H9 (cell line): ENCODE measurements around the gene RASA2. TPM values are rescaled to one million over a fixed set of nuclear protein-coding genes. Genes with fewer than 3 reads are reported as not detected.

Experiments used
- DNase-seq: peaks from one replicate; pipeline ENCODE4 v3.0.0-alpha.2; 2017
- H2AFZ ChIP-seq: one replicate; pipeline ENCODE4 v1.6.1; 2013; ENCODE audit warnings: mild to moderate bottlenecking, low read length, control low read depth, moderate library complexity
- H2AK5ac ChIP-seq: 2 replicates; pipeline ENCODE4 v1.6.1; 2013; ENCODE audit warnings: low read length, control low read depth, mixed read lengths; ENCODE audit not compliant: insufficient read length
- H2BK120ac ChIP-seq: one replicate; pipeline ENCODE4 v1.6.1; 2013; ENCODE audit warnings: low read depth, mild to moderate bottlenecking, low read length, control low read depth, inconsistent platforms; ENCODE audit not compliant: poor library complexity, severe bottlenecking
- H2BK12ac ChIP-seq: 2 replicates; pipeline ENCODE4 v1.6.1; 2013; ENCODE audit warnings: low read length, control low read depth, mixed read lengths, low read depth; ENCODE audit not compliant: insufficient read length
- H2BK15ac ChIP-seq: 2 replicates; pipeline ENCODE4 v1.6.1; 2013; ENCODE audit warnings: low read depth, low read length, control low read depth
- H2BK20ac ChIP-seq: one replicate; pipeline ENCODE4 v1.6.1; 2013; ENCODE audit warnings: low read depth, mild to moderate bottlenecking, low read length, control low read depth, inconsistent platforms; ENCODE audit not compliant: poor library complexity, severe bottlenecking
- H2BK5ac ChIP-seq: 2 replicates; pipeline ENCODE4 v1.6.1; 2013; ENCODE audit warnings: low read length, control low read depth, mixed read lengths; ENCODE audit not compliant: insufficient read length
- H3K14ac ChIP-seq: 2 replicates; pipeline ENCODE4 v1.6.1; 2013; ENCODE audit warnings: low read length, control low read depth; ENCODE audit not compliant: insufficient read depth
- H3K18ac ChIP-seq: 2 replicates; pipeline ENCODE4 v1.6.1; 2013; ENCODE audit warnings: low read depth, mild to moderate bottlenecking, mixed read lengths, low read length, control low read depth; ENCODE audit not compliant: insufficient read length
- H3K23ac ChIP-seq: 2 replicates; pipeline ENCODE4 v1.6.1; 2013; ENCODE audit warnings: low read length, control low read depth, mixed read lengths, low read depth; ENCODE audit not compliant: insufficient read length
- H3K23me2 ChIP-seq: 2 replicates; pipeline ENCODE4 v1.6.1; 2013; ENCODE audit warnings: low read depth, mild to moderate bottlenecking, mixed read lengths, low read length, control low read depth; ENCODE audit not compliant: insufficient read length, poor library complexity, severe bottlenecking
- H3K27ac ChIP-seq: 2 replicates; pipeline ENCODE4 v1.5.1; 2013; ENCODE audit warnings: low read length, control low read depth, mixed read lengths, low read depth; ENCODE audit not compliant: insufficient read length
- H3K27me3 ChIP-seq: 2 replicates; pipeline ENCODE4 v1.6.1; 2013; ENCODE audit warnings: low read length, control low read depth, inconsistent platforms; ENCODE audit not compliant: insufficient read depth
- H3K4ac ChIP-seq: 2 replicates; pipeline ENCODE4 v1.6.1; 2013; ENCODE audit warnings: low read depth, mild to moderate bottlenecking, control low read depth, inconsistent platforms, low read length, moderate library complexity
- H3K4me1 ChIP-seq: 2 replicates; pipeline ENCODE4 v1.6.1; 2013; ENCODE audit warnings: low read length, control low read depth, inconsistent platforms; ENCODE audit not compliant: insufficient read depth
- H3K4me2 ChIP-seq: 2 replicates; pipeline ENCODE4 v1.6.1; 2013; ENCODE audit warnings: low read length, control low read depth, mixed read lengths; ENCODE audit not compliant: insufficient read length, insufficient read depth
- H3K56ac ChIP-seq: 2 replicates; pipeline ENCODE4 v1.6.1; 2013; ENCODE audit warnings: low read depth, mild to moderate bottlenecking, mixed read lengths, low read length, control low read depth; ENCODE audit not compliant: insufficient read length
- H3K79me1 ChIP-seq: 2 replicates; pipeline ENCODE4 v1.6.1; 2013; ENCODE audit warnings: low read depth, mild to moderate bottlenecking, moderate library complexity, low read length, control low read depth, inconsistent platforms; ENCODE audit not compliant: insufficient read depth, poor library complexity, severe bottlenecking
- H3K79me2 ChIP-seq: 2 replicates; pipeline ENCODE4 v1.6.1; 2013; ENCODE audit warnings: low read length, control low read depth, inconsistent platforms; ENCODE audit not compliant: insufficient read depth
- H3K9ac ChIP-seq: 2 replicates; pipeline ENCODE4 v1.6.1; 2013; ENCODE audit warnings: low read length, control low read depth, mixed read lengths; ENCODE audit not compliant: insufficient read length; ENCODE audit errors: extremely low read depth
- H3K9me3 ChIP-seq: one replicate; pipeline ENCODE4 v1.6.1; 2013; ENCODE audit warnings: low read depth, low read length, inconsistent platforms; ENCODE audit not compliant: control insufficient read depth
- H3T11ph ChIP-seq: one replicate; pipeline ENCODE4 v1.6.1; 2013; ENCODE audit warnings: mild to moderate bottlenecking, low read length, control low read depth, inconsistent platforms
- H4K20me1 ChIP-seq: one replicate; pipeline ENCODE4 v1.6.1; 2013; ENCODE audit not compliant: control insufficient read depth, insufficient read length, insufficient read depth
- H4K5ac ChIP-seq: 2 replicates; pipeline ENCODE4 v1.6.1; 2013; ENCODE audit warnings: low read depth, mild to moderate bottlenecking, mixed read lengths, low read length, control low read depth; ENCODE audit not compliant: insufficient read length
- H4K8ac ChIP-seq: replicated peaks from 2 replicates; pipeline ENCODE4 v1.6.1; 2013; ENCODE audit warnings: low read length, control low read depth, mixed read lengths, low read depth; ENCODE audit not compliant: insufficient read length
- H4K91ac ChIP-seq: 2 replicates; pipeline ENCODE4 v1.6.1; 2013; ENCODE audit warnings: low read depth, mild to moderate bottlenecking, moderate library complexity, mixed read lengths, low read length, control low read depth; ENCODE audit not compliant: insufficient read length
- H3K27ac Mint-ChIP-seq, 3 experiments: 2 replicates in 2 of 3; 3 replicates in 1 of 3; pipeline ENCODE4 v1.8.0; 2020 to 2021; ENCODE audit warnings: mixed read lengths in 3 of 3, mild to moderate bottlenecking in 1 of 3, moderate library complexity in 1 of 3
- H3K27me3 Mint-ChIP-seq: 2 replicates; pipeline ENCODE4 v1.8.0; 2021; ENCODE audit warnings: low read depth, mild to moderate bottlenecking, moderate library complexity, mixed read lengths
- H3K36me3 Mint-ChIP-seq, 3 experiments: 2 replicates in 2 of 3; 3 replicates in 1 of 3; pipeline ENCODE4 v1.8.0; 2020 to 2021; ENCODE audit warnings: low read depth in 3 of 3, mixed read lengths in 3 of 3; ENCODE audit not compliant: insufficient read depth in 1 of 3
- H3K4me1 Mint-ChIP-seq, 2 experiments: 2 replicates each; pipeline ENCODE4 v1.8.0; 2020; ENCODE audit warnings: mixed read lengths in 2 of 2
- H3K4me3 Mint-ChIP-seq, 2 experiments: 2 replicates in 1 of 2; 3 replicates in 1 of 2; pipeline ENCODE4 v1.8.0; 2020 to 2021; ENCODE audit warnings: mild to moderate bottlenecking in 2 of 2, mixed read lengths in 2 of 2, moderate library complexity in 1 of 2
- H3K9me3 Mint-ChIP-seq, 2 experiments: 2 replicates in 1 of 2; 3 replicates in 1 of 2; pipeline ENCODE4 v1.8.0; 2020; ENCODE audit warnings: mild to moderate bottlenecking in 2 of 2, mixed read lengths in 2 of 2, moderate library complexity in 1 of 2
- CTCF ChIP-seq: fragments of 200-600 bp; sonication (generic); conservative IDR thresholded peaks from 3 replicates; pipeline ENCODE4 v1.8.0; 2021; ENCODE audit warnings: antibody characterized with exemption, mild to moderate bottlenecking
- total RNA-seq: library from RNA; stranded (reverse); gene quantifications from 2 replicates; pipeline ENCODE4 v1.2.1, GENCODE V29; 2021

Gene RASA2
- total RNA-seq, 1 experiment from 2014 or later, result 24.4 TPM

GRCh38 chr3:141657516-141657915 is 170.7 kb downstream of the RASA2 start:
- no peak overlapping the region for H2BK12ac ChIP-seq
- H3K79me2 ChIP-seq, result no peaks in the 10 kb centered on the region
- no peak overlapping the region for H3K4me2 ChIP-seq
- H3K4me3 Mint-ChIP-seq, result no peak overlapping the region
- no peaks in the 10 kb centered on the region for H3K79me1 ChIP-seq
- peaks cover 11% of the 10 kb centered on the region for H3K9me3 ChIP-seq
- H2BK120ac ChIP-seq, result no peak overlapping the region
- H3K23ac ChIP-seq, result no peak overlapping the region
- H3K27me3 Mint-ChIP-seq, result peaks cover 46% of the 10 kb centered on the region
- no peak overlapping the region for H3K9ac ChIP-seq
- no peak overlapping the region for H3K14ac ChIP-seq
- peaks cover 13 to 18% of the 10 kb centered on the region in 2 experiments for H3K9me3 Mint-ChIP-seq
- no peak overlapping the region for H4K8ac ChIP-seq
- H3K4me1 Mint-ChIP-seq, result peaks cover 23 to 27% of the 10 kb centered on the region in 2 experiments
- no peak overlapping the region for H3T11ph ChIP-seq
- H2BK20ac ChIP-seq, result no peak overlapping the region
- no peak overlapping the region for H3K27ac ChIP-seq
- H3K18ac ChIP-seq, result no peak overlapping the region
- peaks cover 10% of the 10 kb centered on the region for H3K23me2 ChIP-seq
- no peak overlapping the region for H2BK15ac ChIP-seq
- H2AFZ ChIP-seq, result no peak overlapping the region
- no peak for DNase-seq
- peaks cover 3% of the 10 kb centered on the region; the same call in 1 of the 2 replicates for H3K27me3 ChIP-seq
- TF ChIP-seq CTCF, result no peak
- H3K27ac Mint-ChIP-seq, result no peak overlapping the region
- peaks cover 3 to 21% (median 14%) of the 10 kb centered on the region in 3 experiments; a peak in 4 of 7 replicates for H3K36me3 Mint-ChIP-seq
- H3K56ac ChIP-seq, result no peak overlapping the region
- H2BK5ac ChIP-seq, result no peak overlapping the region
- no peak overlapping the region for H4K91ac ChIP-seq
- no peak overlapping the region for H4K5ac ChIP-seq
- no peaks in the 10 kb centered on the region for H4K20me1 ChIP-seq
- H3K4me1 ChIP-seq, result no peaks in the 10 kb centered on the region; the same call in 1 of the 2 replicates
- H2AK5ac ChIP-seq, result no peak overlapping the region
- H3K4ac ChIP-seq, result no peak overlapping the region
